HEK293 (cell line): ENCODE measurements around the gene MRPS6.

Experiments
- CTCF ChIA-PET: fragments of 350-600 bp; formaldehyde crosslinking; extraction: SDS; loops from one replicate; lab custom pipeline; 2021; ENCODE audit warnings: antibody characterized with exemption; lab: Yijun Ruan, JAX
- POLR2A ChIA-PET: fragments of 300-600 bp; formaldehyde crosslinking; extraction: SDS; loops from one replicate; lab custom pipeline; 2020; ENCODE audit warnings: antibody characterized with exemption, inconsistent platforms; lab: Yijun Ruan, JAX
- H3K27ac ChIP-seq: fragments of 200-500 bp; sonication (Bioruptor generic); 2 replicates; pipeline ENCODE4 v1.5.1; 2014; ENCODE audit warnings: low read depth, low read length, control low read depth, inconsistent platforms; ENCODE audit errors: extremely low read depth
- H3K36me3 ChIP-seq, 2 experiments: fragments of 200-500 bp in 1 of 2; sonication (Bioruptor generic) in 1 of 2; 1 replicate in 1 of 2; 2 replicates in 1 of 2; pipeline ENCODE4 v1.5.1; 2014 to 2017; ENCODE audit warnings: inconsistent platforms in 2 of 2, low read length in 2 of 2; ENCODE audit not compliant: control insufficient read depth in 2 of 2, insufficient read depth in 1 of 2
- H3K4me1 ChIP-seq: fragments of 200-500 bp; sonication (Bioruptor generic); 2 replicates; pipeline ENCODE4 v1.5.1; 2014; ENCODE audit warnings: mild to moderate bottlenecking, low read length, inconsistent platforms; ENCODE audit not compliant: control insufficient read depth, insufficient read depth
- H3K4me3 ChIP-seq: 2 replicates; pipeline ENCODE4 v1.5.1; 2011; ENCODE audit warnings: low read depth, mild to moderate bottlenecking, control low read depth, low read length, moderate library complexity
- H3K9me3 ChIP-seq: fragments of 200-500 bp; sonication (Bioruptor generic); 2 replicates; pipeline ENCODE4 v1.5.1; 2014; ENCODE audit warnings: low read depth, low read length, inconsistent platforms; ENCODE audit not compliant: control insufficient read depth, insufficient read depth
- HOXC10 ChIP-seq: sonication (generic); formaldehyde crosslinking; IDR thresholded peaks from 2 replicates; pipeline ENCODE4 v1.8.1; 2023; ENCODE audit warnings: mild to moderate bottlenecking, missing genetic modification reagents
- IKZF3 ChIP-seq: fragments of 450-650 bp; IDR thresholded peaks from 2 replicates; pipeline ENCODE4 v1.5.0; 2018; ENCODE audit warnings: missing biosample characterization, mild to moderate bottlenecking, missing genetic modification characterization, moderate library complexity
- KLF10 ChIP-seq: fragments of 450-650 bp; IDR thresholded peaks from 2 replicates; pipeline ENCODE4 v1.5.1; 2018; ENCODE audit warnings: missing biosample characterization, mild to moderate bottlenecking, missing genetic modification characterization
- KLF17 ChIP-seq: fragments of 450-650 bp; formaldehyde crosslinking; IDR thresholded peaks from 2 replicates; pipeline ENCODE4 v1.5.1; 2016; ENCODE audit warnings: missing biosample characterization, missing genetic modification characterization
- MEIS1 ChIP-seq: sonication (generic); formaldehyde crosslinking; IDR thresholded peaks from 2 replicates; pipeline ENCODE4 v1.8.1; 2022; ENCODE audit warnings: missing genetic modification reagents, mild to moderate bottlenecking, borderline replicate concordance
- MYNN ChIP-seq: fragments of 450-650 bp; formaldehyde crosslinking; IDR thresholded peaks from 2 replicates; pipeline ENCODE4 v1.5.1; 2016; ENCODE audit warnings: missing biosample characterization, missing genetic modification characterization, borderline replicate concordance
- PRDM4 ChIP-seq: fragments of 450-650 bp; formaldehyde crosslinking; IDR thresholded peaks from 2 replicates; pipeline ENCODE4 v1.5.1; 2017; ENCODE audit warnings: missing biosample characterization, missing genetic modification characterization
- TRIM28 ChIP-seq: IDR thresholded peaks from 2 replicates; pipeline ENCODE4 v1.6.1; 2011; ENCODE audit warnings: low read length, control low read depth, borderline replicate concordance
- TSHZ1 ChIP-seq: fragments of 450-650 bp; formaldehyde crosslinking; IDR thresholded peaks from 2 replicates; pipeline ENCODE4 v1.5.1; 2016; ENCODE audit warnings: missing biosample characterization, missing genetic modification characterization, borderline replicate concordance
- ZBTB44 ChIP-seq: fragments of 450-650 bp; IDR thresholded peaks from 2 replicates; pipeline ENCODE4 v1.5.1; 2018; ENCODE audit warnings: missing biosample characterization, mild to moderate bottlenecking, missing genetic modification characterization
- ZFP3 ChIP-seq: fragments of 450-650 bp; formaldehyde crosslinking; IDR thresholded peaks from 2 replicates; pipeline ENCODE4 v1.5.1; 2016; ENCODE audit warnings: low read depth, missing biosample characterization, missing genetic modification characterization
- ZNF112 ChIP-seq: fragments of 450-650 bp; formaldehyde crosslinking; IDR thresholded peaks from 2 replicates; pipeline ENCODE4 v1.5.0; 2017; ENCODE audit warnings: missing biosample characterization, missing genetic modification characterization
- ZNF121 ChIP-seq: fragments of 450-650 bp; formaldehyde crosslinking; IDR thresholded peaks from 2 replicates; pipeline ENCODE4 v1.5.1; 2016; ENCODE audit warnings: missing biosample characterization, missing genetic modification characterization
- ZNF155 ChIP-seq: fragments of 450-650 bp; formaldehyde crosslinking; IDR thresholded peaks from 2 replicates; pipeline ENCODE4 v1.5.1; 2016; ENCODE audit warnings: missing biosample characterization, missing genetic modification characterization
- ZNF211 ChIP-seq: fragments of 450-650 bp; formaldehyde crosslinking; IDR thresholded peaks from 2 replicates; pipeline ENCODE4 v1.5.1; 2016; ENCODE audit warnings: low read depth, missing biosample characterization, missing genetic modification characterization
- ZNF335 ChIP-seq: fragments of 450-650 bp; formaldehyde crosslinking; conservative IDR thresholded peaks from 2 replicates; pipeline ENCODE4 v1.5.1; 2016; ENCODE audit warnings: missing biosample characterization, missing genetic modification characterization
- ZNF596 ChIP-seq: fragments of 450-650 bp; IDR thresholded peaks from 2 replicates; pipeline ENCODE4 v1.5.0; 2018; ENCODE audit warnings: missing biosample characterization, mild to moderate bottlenecking, missing genetic modification characterization, moderate library complexity
- ZNF610 ChIP-seq: fragments of 450-650 bp; formaldehyde crosslinking; IDR thresholded peaks from 2 replicates; pipeline ENCODE4 v1.5.1; 2016; ENCODE audit warnings: missing biosample characterization, missing genetic modification characterization, borderline replicate concordance
- ZNF624 ChIP-seq: fragments of 450-650 bp; formaldehyde crosslinking; IDR thresholded peaks from 2 replicates; pipeline ENCODE4 v1.5.1; 2017; ENCODE audit warnings: missing biosample characterization, missing genetic modification characterization
- ZNF664 ChIP-seq: fragments of 450-650 bp; formaldehyde crosslinking; IDR thresholded peaks from 2 replicates; pipeline ENCODE4 v1.5.1; 2016; ENCODE audit warnings: missing biosample characterization, missing genetic modification characterization
- ZNF701 ChIP-seq: fragments of 450-650 bp; formaldehyde crosslinking; IDR thresholded peaks from 2 replicates; pipeline ENCODE4 v1.5.1; 2016; ENCODE audit warnings: missing biosample characterization, missing genetic modification characterization
- ZSCAN23 ChIP-seq: fragments of 450-650 bp; formaldehyde crosslinking; IDR thresholded peaks from 2 replicates; pipeline ENCODE4 v1.5.1; 2016; ENCODE audit warnings: missing biosample characterization, missing genetic modification characterization
- ZSCAN4 ChIP-seq: fragments of 450-650 bp; formaldehyde crosslinking; IDR thresholded peaks from 2 replicates; pipeline ENCODE4 v1.5.1; 2017; ENCODE audit warnings: missing biosample characterization, missing genetic modification characterization
- TF ChIP-seq, protein P1 (sequence below): fragments of 450-650 bp; formaldehyde crosslinking; IDR thresholded peaks from 2 replicates; pipeline ENCODE4 v1.5.1; 2017; ENCODE audit warnings: missing biosample characterization, missing genetic modification characterization

The MRPS6 gene

GRCh38 chr21:34107606-34108005 lies 34.2 kb downstream of the MRPS6 start:
- Histone ChIP-seq H3K4me3 (no peak overlapping the region), H3K27ac (no peak overlapping the region), H3K9me3 (no peaks in the 10 kb centered on the region), H3K4me1 (no peaks in the 10 kb centered on the region), H3K36me3 (no peaks in the 10 kb centered on the region)
- POLR2A ChIA-PET = no interaction called here
- TF ChIP-seq TRIM28 (no peak), IKZF3 (tag by site-specific recombination) (no peak), ZFP3 (tag by site-specific recombination) (no peak), ZNF624 (tag by site-specific recombination) (no peak), MEIS1 (CRISPR knock-in tag) (no peak), ZNF211 (tag by site-specific recombination) (no peak), PRDM4 (no peak), KLF17 (no peak), MYNN (tag by site-specific recombination) (no peak), ZNF335 (tag by site-specific recombination) (no peak), HOXC10 (CRISPR knock-in tag) (no peak), ZNF701 (no peak), ZSCAN4 (no peak)
- TF ChIP-seq, protein P1, sequence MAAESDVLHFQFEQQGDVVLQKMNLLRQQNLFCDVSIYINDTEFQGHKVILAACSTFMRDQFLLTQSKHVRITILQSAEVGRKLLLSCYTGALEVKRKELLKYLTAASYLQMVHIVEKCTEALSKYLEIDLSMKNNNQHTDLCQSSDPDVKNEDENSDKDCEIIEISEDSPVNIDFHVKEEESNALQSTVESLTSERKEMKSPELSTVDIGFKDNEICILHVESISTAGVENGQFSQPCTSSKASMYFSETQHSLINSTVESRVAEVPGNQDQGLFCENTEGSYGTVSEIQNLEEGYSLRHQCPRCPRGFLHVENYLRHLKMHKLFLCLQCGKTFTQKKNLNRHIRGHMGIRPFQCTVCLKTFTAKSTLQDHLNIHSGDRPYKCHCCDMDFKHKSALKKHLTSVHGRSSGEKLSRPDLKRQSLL (tag by site-specific recombination) = no peak
- CTCF ChIA-PET = interaction anchor here (0.6 to 1.4 kb wide), 4 partner anchors 16 to 200 kb away, joined by 3 to 4 read pairs (median 4); no protein-coding TSS in a partner anchor

DNA sequence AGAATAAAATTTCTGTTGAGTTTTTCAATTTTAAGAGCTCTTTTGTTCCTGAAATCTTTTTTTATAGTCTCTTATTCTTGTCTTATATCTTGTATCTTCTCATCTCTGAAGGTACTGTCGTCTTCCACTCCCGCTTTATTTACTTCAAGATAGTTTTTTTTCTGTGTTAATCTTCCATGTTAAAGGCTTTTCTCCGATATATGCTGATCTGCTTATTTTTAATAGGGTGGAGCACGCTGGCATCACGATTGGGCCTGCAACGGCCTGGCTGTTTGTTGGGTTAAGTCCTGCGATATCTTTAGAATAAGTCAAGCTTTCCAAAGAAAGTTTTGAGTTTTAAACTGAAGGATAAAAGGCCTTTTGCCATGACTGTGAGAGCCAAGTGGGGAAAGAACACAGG lies 35.7 kb downstream of the MRPS6 start:
- Histone ChIP-seq H3K4me1 (peaks cover 6% of the 10 kb centered on the region; the same call in 1 of the 2 replicates), H3K36me3 (no peaks in the 10 kb centered on the region), H3K9me3 (no peaks in the 10 kb centered on the region), H3K27ac (no peak overlapping the region), H3K4me3 (no peak overlapping the region)
- ChIA-PET CTCF (interaction anchor here (0.6 to 1.3 kb wide), 4 partner anchors 18 to 238 kb away, joined by 3 to 4 read pairs (median 4); no protein-coding TSS in a partner anchor), POLR2A (no interaction called here)
- TF ChIP-seq ZNF664 (tag by site-specific recombination) (no peak), ZNF610 (tag by site-specific recombination) (no peak), ZNF155 (tag by site-specific recombination) (no peak), ZNF112 (tag by site-specific recombination) (no peak), ZNF121 (no peak), TSHZ1 (tag by site-specific recombination) (no peak), ZNF596 (tag by site-specific recombination) (no peak), ZBTB44 (tag by site-specific recombination) (no peak), ZSCAN23 (no peak), KLF10 (tag by site-specific recombination) (no peak)
- TF ChIP-seq, protein P1 (tag by site-specific recombination) = no peak
